Peyer's patch (tissue), 4 donors: Measurements from ENCODE around the gene DNAJC28.

Experiments
- CTCF ChIP-seq, 6 experiments: fragments of 450-650 bp in 4 of 6; fragments of 200-600 bp in 2 of 6; sonication (generic) in 1 of 6; IDR thresholded peaks; one replicate each; pipeline ENCODE4 v1.5.1; 2017 to 2019; ENCODE audit warnings: antibody characterized with exemption in 6 of 6, mild to moderate bottlenecking in 3 of 6, moderate library complexity in 1 of 6
- POLR2A ChIP-seq, 2 donors: fragments of 450-650 bp; IDR thresholded peaks; one replicate each; pipeline ENCODE4 v1.5.1; 2017; ENCODE audit warnings: antibody characterized with exemption in 2 of 2, mild to moderate bottlenecking in 2 of 2, moderate library complexity in 2 of 2

GRCh38 chr21:33480481-33481103 is 10.9 kb downstream of the DNAJC28 start:
- TF ChIP-seq CTCF (IDR thresholded peaks at IDR 0.05) (no peak), POLR2A (IDR thresholded peaks at IDR 0.05) (no peak)
